Kidney glomerular epithelial cell (primary cell): Measurements from ENCODE around the gene KIF11.
"Not testable (repeated sequence)": the region's sequence is repeated elsewhere in the genome, so short reads cannot be mapped to it uniquely, and the experiment has no call there.

Experiments used
- DNase-seq: peaks from one replicate; lab custom pipeline; 2025; lab: John Stamatoyannopoulos, UW

Gene KIF11

GRCh38 chr10:92590623-92591549, 2.0 kb upstream of the KIF11 start:
- no peak for DNase-seq

- peak; percentile 79 for DNase-seq
These were observed 1.3 kb upstream of the KIF11 start for GRCh38 chr10:92591550-92592022.

- no peak for DNase-seq
These were observed 974 bp downstream of the KIF11 start for GRCh38 chr10:92593619-92594588.

GRCh38 chr10:92595505-92595904, 2.6 kb downstream of the KIF11 start:
- no peak for DNase-seq

- DNase-seq, result no peak
These were observed 5.4 kb downstream of the KIF11 start for GRCh38 chr10:92598321-92598720.

GRCh38 chr10:92604841-92605240, 11.9 kb downstream of the KIF11 start:
- no peak for DNase-seq

GRCh38 chr10:92615515-92615914, 22.6 kb downstream of the KIF11 start:
- DNase-seq, result no peak

GRCh38 chr10:92619368-92619767, 26.4 kb downstream of the KIF11 start:
- no peak for DNase-seq

GRCh38 chr10:92627845-92628480, 35.0 kb downstream of the KIF11 start:
- DNase-seq, result no peak

GRCh38 chr10:92629945-92630344, 37.0 kb downstream of the KIF11 start:
- no peak for DNase-seq

GRCh38 chr10:92638037-92638436, 45.1 kb downstream of the KIF11 start:
- no peak for DNase-seq

- no peak for DNase-seq
These were observed 47.2 kb downstream of the KIF11 start for GRCh38 chr10:92640107-92640506.

- DNase-seq, result no peak
These were observed 48.6 kb downstream of the KIF11 start for GRCh38 chr10:92641492-92641891.

- no peak for DNase-seq
These were observed 52.0 kb downstream of the KIF11 start for GRCh38 chr10:92644921-92645320.

GRCh38 chr10:92650864-92651263, 57.9 kb downstream of the KIF11 start:
- DNase-seq, result not testable (repeated sequence)

- DNase-seq, result no peak
These were observed 62.5 kb downstream of the KIF11 start for GRCh38 chr10:92655426-92655825.

GRCh38 chr10:92656266-92656961, 63.5 kb downstream of the KIF11 start:
- no peak for DNase-seq

GRCh38 chr10:92657024-92657423, 64.1 kb downstream of the KIF11 start:
- no peak for DNase-seq

GRCh38 chr10:92662848-92663247, 69.9 kb downstream of the KIF11 start:
- DNase-seq, result no peak

- no peak for DNase-seq
These were observed 71.4 kb downstream of the KIF11 start for GRCh38 chr10:92664322-92664721.

GRCh38 chr10:92667078-92667477, 74.1 kb downstream of the KIF11 start:
- no peak for DNase-seq
